Activated naive CD8-positive, alpha-beta T cell treated with anti-CD3 and anti-CD28 coated beads, Interleukin-2, amount 10 ng/mL, durations not matched to agents 7 days and 5 days (primary cell): Measurements from ENCODE around the gene PRKG1. TPM values are rescaled to one million over a fixed set of nuclear protein-coding genes. Genes with fewer than 3 reads are reported as not detected.

Source experiments
- ATAC-seq: fragments of 150-1000 bp; cut with Tn5 transposase; one replicate; pipeline ENCODE4 v1.10.0; 2021; ENCODE audit warnings: low read depth, moderate library complexity
- POLR2A ChIA-PET: fragments of 350-600 bp; sonication (Branson Sonifier 250); formaldehyde crosslinking; loops from one replicate; lab custom pipeline; 2021; ENCODE audit warnings: antibody characterized with exemption; lab: Charles Lee
- DNase-seq: peaks from one replicate; pipeline ENCODE4 v3.0.0; 2021
- H3K27ac Mint-ChIP-seq: one replicate; pipeline ENCODE4 v1.8.0; 2022; ENCODE audit warnings: mild to moderate bottlenecking, mixed read lengths
- H3K27me3 Mint-ChIP-seq: one replicate; pipeline ENCODE4 v1.8.0; 2022; ENCODE audit warnings: mild to moderate bottlenecking, moderate library complexity, mixed read lengths
- H3K36me3 Mint-ChIP-seq: one replicate; pipeline ENCODE4 v1.8.0; 2021; ENCODE audit warnings: mild to moderate bottlenecking, mixed read lengths
- H3K4me1 Mint-ChIP-seq: one replicate; pipeline ENCODE4 v1.8.0; 2021; ENCODE audit warnings: mixed read lengths
- H3K4me3 Mint-ChIP-seq: one replicate; pipeline ENCODE4 v1.8.0; 2022; ENCODE audit warnings: mild to moderate bottlenecking, moderate library complexity, mixed read lengths
- H3K9me3 Mint-ChIP-seq: one replicate; pipeline ENCODE4 v1.8.0; 2021; ENCODE audit warnings: mixed read lengths
- total RNA-seq, 2 experiments: library from RNA; stranded (reverse); gene quantifications; one replicate each; pipeline ENCODE4 v1.2.3, GENCODE V29; 2021

The PRKG1 gene
- total RNA-seq, 2 experiments from 2014 or later, result not detected

DNA sequence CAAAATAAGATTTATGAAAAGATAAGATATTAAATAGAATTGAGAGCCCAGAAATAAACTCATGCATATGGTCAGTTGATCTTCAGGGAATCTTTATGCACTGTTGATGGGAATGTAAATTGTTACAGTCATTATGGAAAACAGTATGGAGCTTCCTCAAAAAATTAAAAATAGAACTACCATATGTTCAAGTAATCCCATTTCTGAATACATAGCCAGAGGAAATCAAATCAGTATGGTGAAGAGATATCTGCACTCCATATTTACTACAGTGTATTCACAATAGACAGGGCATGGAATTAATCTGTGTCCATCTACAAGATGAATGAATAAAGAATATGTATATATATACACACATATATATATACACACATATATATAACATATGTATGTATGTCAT lies 747.5 kb downstream of the PRKG1 start:
- Mint-ChIP-seq H3K4me1 (no peaks in the 10 kb centered on the region), H3K9me3 (no peaks in the 10 kb centered on the region), H3K27me3 (peaks cover 2% of the 10 kb centered on the region), H3K36me3 (no peaks in the 10 kb centered on the region), H3K4me3 (no peak overlapping the region), H3K27ac (no peak overlapping the region)
- DNase-seq (no peak), ATAC-seq (no peak)
- POLR2A ChIA-PET, result no interaction called here

DNA sequence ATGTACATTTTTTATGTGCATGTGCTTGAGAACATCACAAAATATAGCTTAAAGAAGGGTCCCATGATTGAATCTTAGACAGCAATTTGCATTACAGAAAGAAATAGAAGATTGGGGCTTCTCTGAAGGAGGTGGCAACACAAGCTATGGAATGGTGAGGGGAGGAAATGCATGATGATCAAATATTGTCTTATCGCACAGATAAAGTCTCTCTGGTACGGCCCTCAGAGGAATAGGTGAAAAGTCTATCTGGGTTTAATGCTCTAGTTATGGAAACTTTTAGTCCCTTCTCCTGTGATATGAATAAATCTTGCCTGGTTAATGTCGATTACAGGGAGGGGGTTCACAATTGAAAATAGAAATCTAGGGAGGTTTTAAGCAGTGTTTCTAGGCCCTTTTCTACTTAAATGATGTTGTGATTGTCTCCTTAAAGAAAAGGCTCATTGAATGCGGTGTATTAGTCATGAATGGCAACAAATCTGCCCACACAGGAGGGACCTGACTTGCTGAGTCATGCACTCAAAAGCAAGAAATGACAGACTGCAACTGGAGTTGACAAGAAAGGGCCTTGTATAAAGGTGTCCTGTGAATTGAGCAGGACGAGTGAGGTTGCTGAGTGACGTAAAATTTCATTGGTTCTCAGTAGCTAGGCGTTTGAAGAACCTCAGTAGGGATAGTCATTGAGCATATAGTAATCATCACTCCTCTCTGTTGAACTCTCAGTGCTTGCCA lies 758.5 kb downstream of the PRKG1 start:
- H3K4me3 Mint-ChIP-seq, result no peak overlapping the region
- H3K27me3 Mint-ChIP-seq, result peaks cover 2% of the 10 kb centered on the region
- H3K9me3 Mint-ChIP-seq, result no peaks in the 10 kb centered on the region
- DNase-seq, result no peak
- no peaks in the 10 kb centered on the region for H3K4me1 Mint-ChIP-seq
- H3K36me3 Mint-ChIP-seq, result no peaks in the 10 kb centered on the region
- POLR2A ChIA-PET, result no interaction called here
- ATAC-seq, result no peak
- no peak overlapping the region for H3K27ac Mint-ChIP-seq

DNA sequence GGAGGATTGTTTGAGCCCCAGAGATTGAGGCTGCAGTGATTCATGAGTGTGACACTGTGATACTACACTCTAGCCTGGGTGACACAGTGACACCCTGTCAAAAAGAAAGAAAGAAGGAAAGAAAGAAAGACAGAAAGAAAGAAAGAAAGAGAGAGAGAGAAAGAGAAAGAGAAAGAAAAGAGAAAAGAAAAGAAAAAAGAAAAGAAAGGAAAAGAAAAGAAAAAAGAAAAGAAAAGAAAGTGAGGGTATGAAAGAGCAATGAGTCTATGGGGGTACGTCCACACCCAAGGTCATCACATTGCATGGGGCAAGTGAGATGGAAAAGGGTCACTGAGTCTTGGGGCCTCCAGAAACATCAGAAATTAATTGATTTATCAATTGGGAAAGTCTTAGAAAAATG lies 760.3 kb downstream of the PRKG1 start:
- no peaks in the 10 kb centered on the region for H3K9me3 Mint-ChIP-seq
- no peak for ATAC-seq
- H3K4me1 Mint-ChIP-seq, result no peaks in the 10 kb centered on the region
- no peak overlapping the region for H3K4me3 Mint-ChIP-seq
- H3K27ac Mint-ChIP-seq, result no peak overlapping the region
- peaks cover 8% of the 10 kb centered on the region for H3K27me3 Mint-ChIP-seq
- POLR2A ChIA-PET, result no interaction called here
- no peaks in the 10 kb centered on the region for H3K36me3 Mint-ChIP-seq
- DNase-seq, result no peak

DNA sequence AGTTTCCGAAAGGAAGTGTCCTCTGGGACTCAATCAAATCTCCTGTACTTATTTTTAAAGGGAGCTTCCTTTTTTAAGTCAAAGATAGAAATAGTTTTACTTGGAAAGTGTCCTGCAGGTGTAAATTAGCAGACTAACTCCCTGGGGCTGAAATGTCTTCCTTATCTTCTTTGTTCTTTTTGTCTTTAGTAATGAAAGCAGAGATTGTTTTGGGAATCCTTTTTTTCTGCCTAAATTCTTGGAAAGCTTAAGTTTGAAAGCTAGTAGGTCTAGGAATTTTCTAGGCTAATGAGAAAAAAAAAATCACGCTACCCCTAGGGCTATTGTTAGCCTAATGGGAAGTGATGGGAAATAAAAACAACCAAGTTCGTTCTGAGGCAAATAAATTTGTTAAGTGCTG lies 764.2 kb downstream of the PRKG1 start:
- ATAC-seq (no peak), DNase-seq (no peak)
- H3K4me1 Mint-ChIP-seq, result no peaks in the 10 kb centered on the region
- H3K27me3 Mint-ChIP-seq, result peaks cover 8% of the 10 kb centered on the region
- H3K36me3 Mint-ChIP-seq, result no peaks in the 10 kb centered on the region
- H3K27ac Mint-ChIP-seq, result no peak overlapping the region
- H3K9me3 Mint-ChIP-seq, result no peaks in the 10 kb centered on the region
- POLR2A ChIA-PET, result no interaction called here
- H3K4me3 Mint-ChIP-seq, result no peak overlapping the region

DNA sequence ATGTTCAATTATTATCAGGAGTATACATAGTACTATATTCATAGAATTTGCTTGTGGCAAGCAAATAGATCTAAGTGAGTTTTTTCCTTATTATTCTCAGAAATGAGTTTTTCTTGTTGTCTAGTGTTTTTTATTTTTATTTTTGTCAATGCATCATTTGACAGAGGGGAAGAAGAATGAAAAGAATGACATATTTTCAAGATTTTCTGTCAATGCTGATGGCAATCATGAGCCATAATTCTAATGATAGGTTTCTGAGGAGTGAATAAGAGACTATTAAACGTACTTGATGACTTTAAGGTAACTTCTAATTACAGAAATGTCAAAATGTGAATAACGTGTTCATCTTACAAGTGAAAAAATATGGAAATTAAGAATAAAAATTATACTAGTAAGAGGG lies 769.7 kb downstream of the PRKG1 start:
- Mint-ChIP-seq H3K9me3 (no peaks in the 10 kb centered on the region), H3K27ac (no peak overlapping the region), H3K27me3 (no peaks in the 10 kb centered on the region), H3K4me3 (no peak overlapping the region), H3K36me3 (no peaks in the 10 kb centered on the region), H3K4me1 (no peaks in the 10 kb centered on the region)
- POLR2A ChIA-PET, result no interaction called here
- DNase-seq (no peak), ATAC-seq (no peak)

DNA sequence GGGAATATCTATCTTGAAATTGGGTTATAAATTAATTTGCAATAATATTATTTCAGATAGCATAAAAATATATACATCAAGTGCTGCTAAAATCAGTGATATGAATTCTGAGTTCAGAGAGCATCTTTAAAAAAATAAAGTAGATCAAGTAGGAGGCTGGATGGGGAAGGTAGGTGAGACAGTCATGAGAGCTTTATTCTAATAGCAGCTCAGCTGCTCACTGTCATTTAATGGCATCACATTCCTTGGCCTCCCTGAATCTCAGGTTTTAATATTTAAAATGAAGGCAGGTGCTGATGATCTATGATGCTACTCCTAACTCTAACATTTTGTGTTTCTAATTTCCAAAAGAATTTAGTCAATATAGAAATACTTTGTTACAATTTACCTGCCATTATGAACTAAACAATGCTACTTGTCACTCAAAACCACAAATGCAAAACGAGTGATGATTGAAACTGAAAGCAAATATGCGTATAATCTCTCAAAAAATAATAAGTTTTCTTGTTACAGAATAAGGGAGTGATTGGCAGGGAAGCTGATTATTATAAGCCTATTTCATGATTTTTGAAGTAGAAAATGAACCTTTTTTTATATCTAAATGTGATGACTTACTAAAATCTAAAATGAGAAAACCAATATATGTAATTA lies 772.7 kb downstream of the PRKG1 start:
- no peak for ATAC-seq
- no peaks in the 10 kb centered on the region for H3K36me3 Mint-ChIP-seq
- no peak for DNase-seq
- no peaks in the 10 kb centered on the region for H3K4me1 Mint-ChIP-seq
- POLR2A ChIA-PET, result no interaction called here
- H3K9me3 Mint-ChIP-seq, result no peaks in the 10 kb centered on the region
- H3K4me3 Mint-ChIP-seq, result no peak overlapping the region
- H3K27ac Mint-ChIP-seq, result no peak overlapping the region
- no peaks in the 10 kb centered on the region for H3K27me3 Mint-ChIP-seq

DNA sequence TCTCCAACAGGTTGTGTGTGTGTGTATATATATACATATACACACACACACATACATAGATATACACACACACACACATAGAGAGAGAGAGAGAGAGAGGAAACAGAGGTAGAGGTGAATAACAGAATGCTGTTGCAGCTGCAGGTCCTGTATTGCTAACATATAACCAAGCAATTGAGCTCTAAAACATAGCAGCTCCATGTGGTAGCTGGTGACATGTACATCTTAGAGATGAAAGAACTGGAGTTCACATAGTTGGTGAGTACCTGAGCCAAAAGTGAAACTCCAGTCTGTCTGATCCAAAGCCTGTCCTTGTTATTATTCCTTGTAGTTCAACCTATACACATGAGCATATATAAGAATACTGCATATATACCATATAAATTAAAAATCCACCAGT lies 778.0 kb downstream of the PRKG1 start:
- ATAC-seq, result no peak
- Mint-ChIP-seq H3K9me3 (no peaks in the 10 kb centered on the region), H3K4me3 (no peak overlapping the region), H3K27ac (no peak overlapping the region), H3K27me3 (peaks cover 3% of the 10 kb centered on the region), H3K4me1 (no peaks in the 10 kb centered on the region), H3K36me3 (no peaks in the 10 kb centered on the region)
- POLR2A ChIA-PET, result no interaction called here
- no peak for DNase-seq

DNA sequence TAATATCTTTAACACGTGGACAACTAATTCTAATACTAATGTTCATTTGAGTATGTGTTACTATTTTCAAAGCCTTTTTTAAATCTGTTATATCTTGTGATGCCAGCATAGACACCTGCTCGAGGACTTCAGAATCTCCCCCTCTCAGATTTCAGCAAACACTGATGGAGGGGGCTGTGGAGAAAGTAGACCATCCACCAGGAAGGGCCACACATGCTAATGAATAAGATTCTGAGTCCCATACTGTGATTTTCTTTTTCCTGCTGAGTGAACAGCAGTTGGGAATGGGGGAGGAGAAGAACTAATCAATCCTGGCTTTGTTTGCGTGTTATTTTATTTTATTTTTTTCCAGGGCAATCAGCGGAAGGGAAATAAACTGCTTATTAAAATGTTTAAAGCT lies 783.0 kb downstream of the PRKG1 start:
- Mint-ChIP-seq H3K27me3 (peaks cover 3% of the 10 kb centered on the region), H3K4me1 (no peaks in the 10 kb centered on the region), H3K9me3 (no peaks in the 10 kb centered on the region), H3K36me3 (no peaks in the 10 kb centered on the region), H3K4me3 (no peak overlapping the region), H3K27ac (no peak overlapping the region)
- no peak for DNase-seq
- POLR2A ChIA-PET, result no interaction called here
- ATAC-seq, result no peak

DNA sequence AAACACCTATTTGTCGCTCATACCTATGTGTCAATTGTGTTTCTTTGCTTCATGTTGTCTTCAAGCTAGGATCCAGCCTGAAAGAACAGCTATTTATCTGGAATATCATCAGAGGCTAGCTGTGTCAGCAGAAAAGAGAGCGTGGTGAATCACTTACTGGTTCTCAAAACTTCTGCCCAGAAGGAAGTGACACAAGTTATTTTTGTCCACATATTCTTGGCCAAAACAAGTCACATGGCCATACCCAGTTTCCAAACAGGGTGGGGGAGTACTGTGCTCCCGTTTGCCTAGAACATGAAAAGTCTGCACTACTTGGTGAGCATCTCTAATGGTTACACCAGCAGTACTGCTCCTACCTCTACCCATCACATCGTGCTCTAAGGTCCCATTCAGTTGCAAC lies 786.0 kb downstream of the PRKG1 start:
- DNase-seq, result no peak
- ATAC-seq, result no peak
- Mint-ChIP-seq H3K27ac (no peak overlapping the region), H3K4me3 (no peak overlapping the region), H3K9me3 (no peaks in the 10 kb centered on the region), H3K36me3 (no peaks in the 10 kb centered on the region), H3K27me3 (no peaks in the 10 kb centered on the region), H3K4me1 (no peaks in the 10 kb centered on the region)
- POLR2A ChIA-PET, result no interaction called here

DNA sequence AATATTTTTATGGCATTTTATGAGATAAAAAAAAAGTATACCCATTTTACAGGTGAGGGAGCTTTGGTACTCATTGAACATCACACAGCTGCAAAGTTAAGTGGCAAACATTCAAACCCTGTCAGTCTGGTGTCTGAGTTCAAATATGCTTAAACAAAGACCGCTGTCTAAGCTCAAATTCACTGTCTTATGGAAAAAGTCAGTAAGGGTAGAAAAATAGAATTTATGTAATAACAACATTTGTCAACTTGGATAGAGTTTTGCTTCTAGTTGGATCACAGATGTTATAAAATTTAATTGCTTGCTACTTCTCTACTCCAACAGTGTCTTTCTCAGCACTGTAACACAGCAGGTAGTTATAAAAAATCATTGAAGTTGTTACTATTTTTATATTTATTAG lies 786.8 kb downstream of the PRKG1 start:
- no peak overlapping the region for H3K27ac Mint-ChIP-seq
- DNase-seq (no peak), ATAC-seq (no peak)
- no peaks in the 10 kb centered on the region for H3K4me1 Mint-ChIP-seq
- POLR2A ChIA-PET, result no interaction called here
- no peak overlapping the region for H3K4me3 Mint-ChIP-seq
- H3K36me3 Mint-ChIP-seq, result no peaks in the 10 kb centered on the region
- H3K9me3 Mint-ChIP-seq, result no peaks in the 10 kb centered on the region
- no peaks in the 10 kb centered on the region for H3K27me3 Mint-ChIP-seq

DNA sequence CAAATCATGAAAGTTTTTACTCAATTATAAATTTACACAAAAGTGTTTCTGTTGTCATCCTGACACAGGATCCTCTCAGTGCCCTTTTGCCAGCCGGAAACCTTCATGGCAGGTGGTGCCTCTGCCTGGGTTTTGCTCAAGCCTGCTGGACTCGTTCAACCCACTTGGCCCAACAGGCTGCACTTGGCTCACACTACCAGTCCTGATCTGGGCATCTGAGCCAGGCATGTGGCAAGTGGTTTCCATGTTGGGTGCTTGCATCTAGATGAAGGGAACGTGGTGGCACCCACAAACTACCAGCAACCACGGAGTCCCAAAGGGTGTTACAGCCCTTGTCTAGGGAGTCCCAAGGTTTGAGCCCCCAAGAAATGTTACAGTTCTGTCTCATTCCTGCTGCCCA lies 787.4 kb downstream of the PRKG1 start:
- H3K27ac Mint-ChIP-seq, result no peak overlapping the region
- ATAC-seq, result no peak
- no peaks in the 10 kb centered on the region for H3K9me3 Mint-ChIP-seq
- H3K27me3 Mint-ChIP-seq, result no peaks in the 10 kb centered on the region
- POLR2A ChIA-PET, result no interaction called here
- H3K36me3 Mint-ChIP-seq, result no peaks in the 10 kb centered on the region
- no peak overlapping the region for H3K4me3 Mint-ChIP-seq
- DNase-seq, result no peak
- no peaks in the 10 kb centered on the region for H3K4me1 Mint-ChIP-seq

DNA sequence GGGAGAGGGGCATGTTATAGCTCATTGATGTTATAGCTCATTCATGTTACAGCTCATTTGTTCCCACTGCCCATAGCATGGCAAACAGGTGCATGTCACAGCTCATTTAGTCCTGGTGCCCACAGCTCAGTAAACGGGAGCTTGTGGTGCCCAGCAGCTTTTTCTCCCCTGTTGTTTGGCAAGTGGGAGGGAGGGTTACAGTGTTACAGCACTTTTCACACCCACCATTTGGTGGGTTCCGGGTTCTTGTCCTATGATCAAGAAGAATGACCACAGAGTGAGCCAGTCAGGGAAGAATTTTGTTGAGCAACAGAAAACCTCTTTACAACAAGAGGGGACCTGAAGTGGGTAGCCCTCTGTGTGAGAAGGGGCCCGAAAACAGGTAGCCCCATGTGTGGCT lies 787.9 kb downstream of the PRKG1 start:
- Mint-ChIP-seq H3K4me1 (no peaks in the 10 kb centered on the region), H3K27me3 (no peaks in the 10 kb centered on the region), H3K27ac (no peak overlapping the region), H3K36me3 (no peaks in the 10 kb centered on the region), H3K4me3 (no peak overlapping the region), H3K9me3 (no peaks in the 10 kb centered on the region)
- ATAC-seq (no peak), DNase-seq (no peak)
- POLR2A ChIA-PET, result no interaction called here

DNA sequence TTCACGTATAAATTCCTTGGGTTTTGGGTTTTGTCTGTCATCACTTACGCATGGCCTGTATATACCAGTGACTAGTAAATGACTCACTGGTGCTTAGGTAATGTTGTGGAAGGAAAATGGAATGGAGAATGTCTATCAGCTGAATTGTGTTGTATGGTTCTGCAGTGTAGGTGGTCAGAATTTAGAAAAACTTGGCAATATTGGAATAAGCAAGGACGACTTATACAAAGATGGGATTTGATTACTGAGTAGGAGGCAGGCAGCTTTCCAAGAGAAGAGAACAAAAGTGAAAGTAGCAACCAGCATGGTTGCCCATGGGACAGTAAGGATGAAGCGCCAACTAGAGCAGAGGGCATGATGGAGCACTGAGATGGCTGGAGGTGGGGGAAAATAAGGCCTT lies 793.7 kb downstream of the PRKG1 start:
- H3K27ac Mint-ChIP-seq, result no peak overlapping the region
- POLR2A ChIA-PET, result no interaction called here
- ATAC-seq, result no peak
- no peaks in the 10 kb centered on the region for H3K9me3 Mint-ChIP-seq
- H3K27me3 Mint-ChIP-seq, result no peaks in the 10 kb centered on the region
- H3K4me1 Mint-ChIP-seq, result no peaks in the 10 kb centered on the region
- H3K36me3 Mint-ChIP-seq, result no peaks in the 10 kb centered on the region
- DNase-seq, result no peak
- no peak overlapping the region for H3K4me3 Mint-ChIP-seq

DNA sequence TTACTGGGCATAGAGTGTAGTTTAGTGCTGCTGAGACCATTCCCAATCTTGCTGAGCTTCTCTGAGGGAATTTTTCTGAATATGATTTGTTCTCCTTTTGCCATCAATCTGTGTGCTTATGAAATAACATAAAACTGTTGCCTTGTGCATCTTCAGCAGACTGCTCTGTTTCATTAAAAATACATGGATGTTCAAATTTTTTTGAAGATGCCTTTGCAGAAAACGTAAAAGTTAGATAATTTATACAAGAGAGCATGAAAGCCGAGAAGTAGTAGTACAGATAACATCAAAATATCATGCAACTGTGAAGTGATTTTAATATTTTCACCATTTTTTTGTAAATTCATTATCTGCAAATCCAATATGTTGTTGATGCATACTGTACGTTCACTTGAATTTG lies 799.8 kb downstream of the PRKG1 start:
- no peaks in the 10 kb centered on the region for H3K36me3 Mint-ChIP-seq
- H3K4me1 Mint-ChIP-seq, result peaks cover 1% of the 10 kb centered on the region
- DNase-seq (no peak), ATAC-seq (no peak)
- H3K4me3 Mint-ChIP-seq, result no peak overlapping the region
- peaks cover 2% of the 10 kb centered on the region for H3K27me3 Mint-ChIP-seq
- H3K9me3 Mint-ChIP-seq, result no peaks in the 10 kb centered on the region
- no peak overlapping the region for H3K27ac Mint-ChIP-seq
- POLR2A ChIA-PET, result no interaction called here
